GM21528 (cell line): ENCODE results near the gene RASD2.
"Not testable (repeated sequence)": the region's sequence is repeated elsewhere in the genome, so short reads cannot be mapped to it uniquely, and the experiment has no call there.

ENCODE experiments used
- ATAC-seq: cut with Tn5 transposase; IDR thresholded peaks from one replicate; pipeline ENCODE4 v1.9.1; 2021; ENCODE audit warnings: mild to moderate bottlenecking, moderate library complexity; ENCODE audit not compliant: unreplicated experiment, low FRiP score

Gene RASD2

GRCh38 chr22:35540595-35541253 is at the start of gene RASD2:
Gene RASD2, plus strand, starts transcription at chr22:35540831. Its CDS starts 5,979 bp downstream, at chr22:35546810.
- ATAC-seq = no peak

GRCh38 chr22:35491061-35491907 is 49.3 kb upstream of the RASD2 start:
- not testable (repeated sequence) for ATAC-seq

GRCh38 chr22:35491908-35492380 is 48.7 kb upstream of the RASD2 start:
- no peak for ATAC-seq

- ATAC-seq = no peak
Observed at GRCh38 chr22:35493074-35493473, 47.6 kb upstream of the RASD2 start.

- ATAC-seq = not testable (repeated sequence)
Observed at GRCh38 chr22:35495711-35496110, 44.9 kb upstream of the RASD2 start.

- no peak for ATAC-seq
Observed at GRCh38 chr22:35496768-35497312, 43.8 kb upstream of the RASD2 start.

GRCh38 chr22:35498026-35498800 is 42.4 kb upstream of the RASD2 start:
- ATAC-seq = no peak

- no peak for ATAC-seq
Observed at GRCh38 chr22:35502836-35503235, 37.8 kb upstream of the RASD2 start.

- ATAC-seq = no peak
Observed at GRCh38 chr22:35505399-35506258, 35.0 kb upstream of the RASD2 start.

- ATAC-seq = no peak
Observed at GRCh38 chr22:35506259-35506570, 34.4 kb upstream of the RASD2 start.

- ATAC-seq = not testable (repeated sequence)
Observed at GRCh38 chr22:35507851-35508250, 32.8 kb upstream of the RASD2 start.

- ATAC-seq = no peak
Observed at GRCh38 chr22:35509451-35509850, 31.2 kb upstream of the RASD2 start.

GRCh38 chr22:35509960-35510359 is 30.7 kb upstream of the RASD2 start:
- no peak for ATAC-seq

- ATAC-seq = no peak
Observed at GRCh38 chr22:35510481-35510934, 30.1 kb upstream of the RASD2 start.

GRCh38 chr22:35510951-35511350 is 29.7 kb upstream of the RASD2 start:
- no peak for ATAC-seq

GRCh38 chr22:35514366-35514765 is 26.3 kb upstream of the RASD2 start:
- ATAC-seq = no peak

- ATAC-seq = not testable (repeated sequence)
Observed at GRCh38 chr22:35515952-35516351, 24.7 kb upstream of the RASD2 start.

GRCh38 chr22:35516723-35517122 is 23.9 kb upstream of the RASD2 start:
- ATAC-seq = no peak

GRCh38 chr22:35517207-35517606 is 23.4 kb upstream of the RASD2 start:
- no peak for ATAC-seq
